ENCODE measurements around the gene NFIC.
"Not testable (repeated sequence)": the region's sequence is repeated elsewhere in the genome, so short reads cannot be mapped to it uniquely, and the experiment has no call there.

NFIC gene

GRCh38 chr19:3423183-3423829 lies 56.9 kb downstream of the NFIC start:
- Histone ChIP-seq H3K36me3 (ENCODE audit: insufficient read depth, low read length) (no peaks in the 10 kb centered on the region), H3K4me2 (ENCODE audit: low read length) (no peak overlapping the region), H3K9me2 (ENCODE audit: low read depth, low read length) (no peaks in the 10 kb centered on the region), H3K9me3 (ENCODE audit: low read length) (no peaks in the 10 kb centered on the region), H3K4me1 (ENCODE audit: insufficient read depth, low read length, severe bottlenecking) (no peaks in the 10 kb centered on the region), H4K20me1 (ENCODE audit: insufficient read depth, low read length) (no peaks in the 10 kb centered on the region), H3K27me3 (ENCODE audit: insufficient read depth, low read length) (no peaks in the 10 kb centered on the region; the same call in 1 of the 2 replicates), H3K79me2 (ENCODE audit: insufficient read depth, low read length) (no peaks in the 10 kb centered on the region), H3K27ac (ENCODE audit: low read depth, low read length, poor library complexity, severe bottlenecking) (no peak overlapping the region), H3F3A (ENCODE audit: insufficient read depth, low read length) (no peaks in the 10 kb centered on the region), H2AFZ (ENCODE audit: low read length) (no peak overlapping the region), H3K4me3 (ENCODE audit: low read depth, low read length, poor library complexity, severe bottlenecking) (no peak overlapping the region), H3K9ac (ENCODE audit: low read length) (no peak overlapping the region)
- TF ChIP-seq EZH2 (IDR thresholded peaks at IDR 0.05; ENCODE audit: borderline replicate concordance, low read length) (no peak), CTCF (IDR thresholded peaks at IDR 0.05; ENCODE audit: low read length) (no peak)

- Histone ChIP-seq H3K36me3 (ENCODE audit: insufficient read depth, low read length) (no peaks in the 10 kb centered on the region), H3K9ac (ENCODE audit: low read length) (no peak overlapping the region), H3K27me3 (ENCODE audit: insufficient read depth, low read length) (no peaks in the 10 kb centered on the region; the same call in 1 of the 2 replicates), H3K4me1 (ENCODE audit: insufficient read depth, low read length, severe bottlenecking) (no peaks in the 10 kb centered on the region), H3K4me3 (ENCODE audit: low read depth, low read length, poor library complexity, severe bottlenecking) (no peak overlapping the region), H4K20me1 (ENCODE audit: insufficient read depth, low read length) (no peaks in the 10 kb centered on the region), H3K79me2 (ENCODE audit: insufficient read depth, low read length) (no peaks in the 10 kb centered on the region), H3K4me2 (ENCODE audit: low read length) (no peak overlapping the region), H3K9me3 (ENCODE audit: low read length) (no peaks in the 10 kb centered on the region), H3K9me2 (ENCODE audit: low read depth, low read length) (no peaks in the 10 kb centered on the region), H3K27ac (ENCODE audit: low read depth, low read length, poor library complexity, severe bottlenecking) (no peak overlapping the region), H2AFZ (ENCODE audit: low read length) (no peak overlapping the region), H3F3A (ENCODE audit: insufficient read depth, low read length) (no peaks in the 10 kb centered on the region)
- TF ChIP-seq EZH2 (IDR thresholded peaks at IDR 0.05; ENCODE audit: borderline replicate concordance, low read length) (no peak), CTCF (IDR thresholded peaks at IDR 0.05; ENCODE audit: low read length) (no peak)
Observed at GRCh38 chr19:3426433-3426832, 60.0 kb downstream of the NFIC start.

GRCh38 chr19:3430366-3430680 lies 63.9 kb downstream of the NFIC start:
- H3K79me2 ChIP-seq (ENCODE audit: insufficient read depth, low read length); H3K9me3 ChIP-seq (ENCODE audit: low read length); H4K20me1 ChIP-seq (ENCODE audit: insufficient read depth, low read length); H3K9ac ChIP-seq (ENCODE audit: low read length); H3F3A ChIP-seq (ENCODE audit: insufficient read depth, low read length); H3K9me2 ChIP-seq (ENCODE audit: low read depth, low read length); H3K4me3 ChIP-seq (ENCODE audit: low read depth, low read length, poor library complexity, severe bottlenecking); H3K36me3 ChIP-seq (ENCODE audit: insufficient read depth, low read length); H3K27ac ChIP-seq (ENCODE audit: low read depth, low read length, poor library complexity, severe bottlenecking); H3K4me2 ChIP-seq (ENCODE audit: low read length); H3K4me1 ChIP-seq (ENCODE audit: insufficient read depth, low read length, severe bottlenecking); H2AFZ ChIP-seq (ENCODE audit: low read length); H3K27me3 ChIP-seq (ENCODE audit: insufficient read depth, low read length): not testable (repeated sequence)

GRCh38 chr19:3431760-3432397 lies 65.5 kb downstream of the NFIC start:
- Histone ChIP-seq H3K36me3 (ENCODE audit: insufficient read depth, low read length) (no peaks in the 10 kb centered on the region; the same call in 1 of the 2 replicates), H3K9me2 (ENCODE audit: low read depth, low read length) (no peaks in the 10 kb centered on the region), H3K9ac (ENCODE audit: low read length) (no peak overlapping the region), H2AFZ (ENCODE audit: low read length) (no peak overlapping the region), H3K9me3 (ENCODE audit: low read length) (no peaks in the 10 kb centered on the region), H3F3A (ENCODE audit: insufficient read depth, low read length) (no peaks in the 10 kb centered on the region), H3K4me1 (ENCODE audit: insufficient read depth, low read length, severe bottlenecking) (peaks cover 12% of the 10 kb centered on the region), H3K27ac (ENCODE audit: low read depth, low read length, poor library complexity, severe bottlenecking) (no peak overlapping the region), H3K79me2 (ENCODE audit: insufficient read depth, low read length) (no peaks in the 10 kb centered on the region), H3K4me3 (ENCODE audit: low read depth, low read length, poor library complexity, severe bottlenecking) (no peak overlapping the region), H3K27me3 (ENCODE audit: insufficient read depth, low read length) (no peaks in the 10 kb centered on the region), H4K20me1 (ENCODE audit: insufficient read depth, low read length) (no peaks in the 10 kb centered on the region), H3K4me2 (ENCODE audit: low read length) (no peak overlapping the region)
- no peak for TF ChIP-seq CTCF (IDR thresholded peaks at IDR 0.05; ENCODE audit: low read length)
- no peak for TF ChIP-seq EZH2 (IDR thresholded peaks at IDR 0.05; ENCODE audit: borderline replicate concordance, low read length)

All from OCI-LY1 (cell line).